Neuronal stem cell (in vitro differentiated cells): Measurements from ENCODE around the gene CPNE5.

Source experiments
- DNase-seq: peaks from one replicate; pipeline ENCODE4 v3.0.0-alpha.2; 2013; ENCODE audit warnings: low spot score
- H2AFZ ChIP-seq: one replicate; pipeline ENCODE4 v1.6.1; 2013; ENCODE audit warnings: mild to moderate bottlenecking, low read length, inconsistent platforms
- H2AK5ac ChIP-seq: 2 replicates; pipeline ENCODE4 v1.6.1; 2013; ENCODE audit warnings: low read depth, mild to moderate bottlenecking, inconsistent platforms, low read length, moderate library complexity, mixed read lengths
- H2BK120ac ChIP-seq: 2 replicates; pipeline ENCODE4 v1.6.1; 2013; ENCODE audit warnings: low read depth, mild to moderate bottlenecking, inconsistent platforms, low read length, moderate library complexity, mixed read lengths
- H2BK12ac ChIP-seq: one replicate; pipeline ENCODE4 v1.6.1; 2013; ENCODE audit warnings: low read length, inconsistent platforms
- H2BK15ac ChIP-seq: 2 replicates; pipeline ENCODE4 v1.6.1; 2013; ENCODE audit warnings: mild to moderate bottlenecking, low read length, inconsistent platforms, mixed read lengths
- H2BK5ac ChIP-seq: one replicate; pipeline ENCODE4 v1.6.1; 2013; ENCODE audit warnings: inconsistent platforms, mild to moderate bottlenecking, low read length, moderate library complexity
- H3K14ac ChIP-seq: one replicate; pipeline ENCODE4 v1.6.1; 2013; ENCODE audit warnings: low read length, inconsistent platforms
- H3K18ac ChIP-seq: 2 replicates; pipeline ENCODE4 v1.6.1; 2013; ENCODE audit warnings: low read length, inconsistent platforms
- H3K23ac ChIP-seq: 2 replicates; pipeline ENCODE4 v1.6.1; 2013; ENCODE audit warnings: low read depth, mild to moderate bottlenecking, mixed read lengths, low read length, inconsistent platforms; ENCODE audit not compliant: poor library complexity
- H3K27ac ChIP-seq: replicated peaks from 3 replicates; pipeline ENCODE4 v1.5.1; 2013; ENCODE audit warnings: low read length, inconsistent platforms
- H3K27me3 ChIP-seq, 3 experiments: 2 replicates each; pipeline ENCODE4 v1.6.1; 2013; ENCODE audit warnings: low read length in 3 of 3, mild to moderate bottlenecking in 2 of 3, inconsistent platforms in 1 of 3, low read depth in 1 of 3, mixed read lengths in 1 of 3, moderate library complexity in 1 of 3; ENCODE audit not compliant: control insufficient read depth in 3 of 3, insufficient read depth in 3 of 3
- H3K36me3 ChIP-seq, 2 donors: replicated peaks in 1 of 2; 2 replicates each; pipeline ENCODE4 v1.6.1; 2013; ENCODE audit warnings: low read length in 2 of 2; ENCODE audit not compliant: control insufficient read depth in 2 of 2, insufficient read depth in 2 of 2
- H3K4ac ChIP-seq: 2 replicates; pipeline ENCODE4 v1.6.1; 2013; ENCODE audit warnings: inconsistent platforms, mild to moderate bottlenecking, low read length, moderate library complexity
- H3K4me1 ChIP-seq, 2 donors: 1 replicate in 1 of 2; 2 replicates in 1 of 2; pipeline ENCODE4 v1.6.1; 2013; ENCODE audit warnings: low read length in 2 of 2, low read depth in 1 of 2; ENCODE audit not compliant: control insufficient read depth in 2 of 2, insufficient read depth in 1 of 2
- H3K4me2 ChIP-seq: one replicate; pipeline ENCODE4 v1.6.1; 2013; ENCODE audit warnings: mild to moderate bottlenecking, low read length, inconsistent platforms; ENCODE audit not compliant: insufficient read depth, poor library complexity, severe bottlenecking
- H3K4me3 ChIP-seq, 2 donors: 2 replicates each; pipeline ENCODE4 v1.5.1; 2013; ENCODE audit warnings: low read length in 2 of 2, mild to moderate bottlenecking in 2 of 2, inconsistent platforms in 1 of 2, moderate library complexity in 1 of 2
- H3K79me1 ChIP-seq: one replicate; pipeline ENCODE4 v1.6.1; 2013; ENCODE audit warnings: low read depth, mild to moderate bottlenecking, inconsistent platforms, low read length, moderate library complexity
- H3K9ac ChIP-seq: one replicate; pipeline ENCODE4 v1.6.1; 2013; ENCODE audit warnings: mild to moderate bottlenecking, low read depth, low read length, inconsistent platforms; ENCODE audit not compliant: poor library complexity
- H3K9me3 ChIP-seq, 2 donors: replicated peaks in 1 of 2; 2 replicates each; pipeline versions ENCODE3 to v1.6.1; 2013; ENCODE audit warnings: low read length in 2 of 2, mild to moderate bottlenecking in 2 of 2, inconsistent platforms in 1 of 2, low read depth in 1 of 2, mixed read lengths in 1 of 2, moderate library complexity in 1 of 2; ENCODE audit not compliant: control insufficient read depth in 2 of 2, insufficient read depth in 1 of 2
- H4K8ac ChIP-seq: one replicate; pipeline ENCODE4 v1.6.1; 2013; ENCODE audit warnings: low read depth, mild to moderate bottlenecking, inconsistent platforms, low read length, moderate library complexity
- H4K91ac ChIP-seq: one replicate; pipeline ENCODE4 v1.6.1; 2013; ENCODE audit warnings: low read length, low read depth, mild to moderate bottlenecking, inconsistent platforms; ENCODE audit not compliant: poor library complexity
- WGBS, 2 donors: extraction: QIAGEN DNeasy Blood & Tissue Kit; methylation state at CpG; one replicate each; pipeline ENCODE4 v1.1.7; 2013; ENCODE audit warnings: missing lambda C conversion rate in 2 of 2, mixed read lengths in 1 of 2; ENCODE audit not compliant: insufficient read length in 2 of 2, insufficient replicate concordance in 1 of 2; ENCODE audit errors: extremely low coverage in 2 of 2; 5-methylcytosine and 5-hydroxymethylcytosine counted together

The CPNE5 gene

GRCh38 chr6:36753671-36754405 is 85.4 kb downstream of the CPNE5 start:
- H3K27me3 ChIP-seq = peaks cover 0 to 23% (median 0%) of the 10 kb centered on the region in 3 experiments
- no peak for DNase-seq
- no peak overlapping the region for H3K4me3 ChIP-seq
- no peak overlapping the region for H2BK5ac ChIP-seq
- no peak overlapping the region for H3K23ac ChIP-seq
- no peak overlapping the region for H2BK120ac ChIP-seq
- H4K91ac ChIP-seq = no peak overlapping the region
- no peak overlapping the region for H3K18ac ChIP-seq
- H4K8ac ChIP-seq = no peak overlapping the region
- no peak overlapping the region for H2AFZ ChIP-seq
- H3K9me3 ChIP-seq = peaks cover 0 to under 1% of the 10 kb centered on the region in 2 donors
- no peak overlapping the region for H3K9ac ChIP-seq
- H2BK15ac ChIP-seq = no peak overlapping the region
- no peak overlapping the region for H3K4me2 ChIP-seq
- no peaks in the 10 kb centered on the region for H3K79me1 ChIP-seq
- no peak overlapping the region for H2BK12ac ChIP-seq
- no peak overlapping the region for H2AK5ac ChIP-seq
- WGBS, 2 donors = no CpG with 5 or more reads among the region's 7 CpGs
- H3K4ac ChIP-seq = no peak overlapping the region
- H3K36me3 ChIP-seq = no peaks in the 10 kb centered on the region
- H3K27ac ChIP-seq = no peak overlapping the region
- peaks cover 0 to 4% of the 10 kb centered on the region in 2 donors for H3K4me1 ChIP-seq
- H3K14ac ChIP-seq = no peak overlapping the region

- Histone ChIP-seq H3K36me3 (no peaks in the 10 kb centered on the region), H2BK12ac (no peak overlapping the region), H4K91ac (no peak overlapping the region), H4K8ac (no peak overlapping the region), H3K9ac (no peak overlapping the region), H3K79me1 (no peaks in the 10 kb centered on the region), H3K9me3 (peaks cover 0 to 3% of the 10 kb centered on the region in 2 donors), H2BK120ac (no peak overlapping the region), H3K14ac (no peak overlapping the region), H2BK5ac (no peak overlapping the region), H3K27me3 (peaks cover 0 to 23% (median 0%) of the 10 kb centered on the region in 3 experiments), H2AFZ (no peak overlapping the region), H2BK15ac (no peak overlapping the region), H3K4ac (no peak overlapping the region), H3K4me3 (no peak overlapping the region), H3K4me2 (no peak overlapping the region), H3K27ac (no peak overlapping the region), H3K4me1 (peaks cover 0 to 4% of the 10 kb centered on the region in 2 donors), H3K18ac (no peak overlapping the region), H3K23ac (no peak overlapping the region), H2AK5ac (no peak overlapping the region)
- no peak for DNase-seq
- no CpG with 5 or more reads among the region's 6 CpGs for WGBS, 2 donors
Measured at GRCh38 chr6:36752886-36753506, 86.2 kb downstream of the CPNE5 start.

GRCh38 chr6:36752187-36752885 is 86.9 kb downstream of the CPNE5 start:
- peaks cover 0 to 4% of the 10 kb centered on the region in 2 donors for H3K4me1 ChIP-seq
- H3K14ac ChIP-seq = no peak overlapping the region
- H3K27ac ChIP-seq = no peak overlapping the region
- no peak overlapping the region for H2BK12ac ChIP-seq
- H3K79me1 ChIP-seq = no peaks in the 10 kb centered on the region
- H3K9ac ChIP-seq = no peak overlapping the region
- no peaks in the 10 kb centered on the region for H3K36me3 ChIP-seq
- no peak overlapping the region for H3K4me2 ChIP-seq
- no peak overlapping the region for H3K4me3 ChIP-seq
- no peak overlapping the region for H2BK5ac ChIP-seq
- no CpG with 5 or more reads among the region's 6 CpGs for WGBS, 2 donors
- no peak overlapping the region for H2AK5ac ChIP-seq
- H3K18ac ChIP-seq = no peak overlapping the region
- no peak overlapping the region for H3K4ac ChIP-seq
- H4K8ac ChIP-seq = no peak overlapping the region
- no peak for DNase-seq
- no peak overlapping the region for H2AFZ ChIP-seq
- H3K9me3 ChIP-seq = peaks cover 0 to 3% of the 10 kb centered on the region in 2 donors
- no peak overlapping the region for H2BK15ac ChIP-seq
- peaks cover 0 to 18% (median 0%) of the 10 kb centered on the region in 3 experiments for H3K27me3 ChIP-seq
- H2BK120ac ChIP-seq = no peak overlapping the region
- H4K91ac ChIP-seq = no peak overlapping the region
- H3K23ac ChIP-seq = no peak overlapping the region

- H2BK12ac ChIP-seq = no peak overlapping the region
- no peaks in the 10 kb centered on the region for H3K36me3 ChIP-seq
- H3K27ac ChIP-seq = no peak overlapping the region
- no peak overlapping the region for H3K4ac ChIP-seq
- DNase-seq = no peak
- H3K79me1 ChIP-seq = no peaks in the 10 kb centered on the region
- H2BK15ac ChIP-seq = no peak overlapping the region
- H4K91ac ChIP-seq = no peak overlapping the region
- no peak overlapping the region for H3K23ac ChIP-seq
- peaks cover 0 to 3% of the 10 kb centered on the region in 2 donors for H3K9me3 ChIP-seq
- H2BK5ac ChIP-seq = no peak overlapping the region
- no peak overlapping the region for H2AK5ac ChIP-seq
- no peak overlapping the region for H2BK120ac ChIP-seq
- H4K8ac ChIP-seq = no peak overlapping the region
- H3K9ac ChIP-seq = no peak overlapping the region
- H3K27me3 ChIP-seq = peaks cover 0 to 20% (median 0%) of the 10 kb centered on the region in 3 experiments
- no peak overlapping the region for H2AFZ ChIP-seq
- H3K4me3 ChIP-seq = no peak overlapping the region
- H3K4me1 ChIP-seq = peaks cover 0 to 4% of the 10 kb centered on the region in 2 donors
- H3K14ac ChIP-seq = no peak overlapping the region
- H3K4me2 ChIP-seq = no peak overlapping the region
- no CpG with 5 or more reads among the region's 1 CpG for WGBS, 2 donors
- H3K18ac ChIP-seq = no peak overlapping the region
Measured at GRCh38 chr6:36751833-36752186, 87.4 kb downstream of the CPNE5 start.
